K562 (cell line): ENCODE data around the gene VMP1.
"Not testable (repeated sequence)": the region's sequence is repeated elsewhere in the genome, so short reads cannot be mapped to it uniquely, and the experiment has no call there.

Experiments used
- BHLHE40 ChIP-seq: IDR thresholded peaks from 2 replicates; pipeline ENCODE4 v1.6.1; 2011; ENCODE audit warnings: low read length, improper control_type of control experiment
- BRCA1 ChIP-seq, 2 experiments: fragments of 450-650 bp in 1 of 2; sonication (generic) in 1 of 2; formaldehyde crosslinking in 1 of 2; IDR thresholded peaks; 2 replicates each; pipeline versions ENCODE4 v1.5.0 to v1.6.1; 2017 to 2020; ENCODE audit warnings: mild to moderate bottlenecking in 1 of 2, missing genetic modification reagents in 1 of 2
- FOS ChIP-seq: IDR thresholded peaks from 3 replicates; pipeline ENCODE4 v1.6.1; 2011; ENCODE audit not compliant: insufficient read length; ENCODE audit errors: extremely low read depth
- FOXM1 ChIP-seq, 2 experiments: fragments of 450-650 bp in 1 of 2; sonication (generic) in 1 of 2; formaldehyde crosslinking in 1 of 2; IDR thresholded peaks; 2 replicates each; pipeline versions ENCODE4 v1.6.1 to v1.9.0; 2017 to 2022; ENCODE audit warnings: low read depth in 2 of 2, mild to moderate bottlenecking in 2 of 2, missing genetic modification reagents in 1 of 2, moderate library complexity in 1 of 2
- HOXB6 ChIP-seq: fragments of 250-450 bp; sonication (Bioruptor Pico); IDR thresholded peaks from 2 replicates; pipeline ENCODE4 v1.5.1; 2022; ENCODE audit warnings: mild to moderate bottlenecking, borderline replicate concordance
- KDM1A ChIP-seq, 2 experiments: fragments of 450-650 bp; IDR thresholded peaks; 2 replicates each; pipeline ENCODE4 v1.6.1; 2016; ENCODE audit warnings: mild to moderate bottlenecking in 2 of 2
- KDM2B ChIP-seq: fragments of 250-450 bp; sonication (Bioruptor Pico); IDR thresholded peaks from 2 replicates; pipeline ENCODE4 v1.8.0; 2021; ENCODE audit warnings: mild to moderate bottlenecking, moderate library complexity
- MIER1 ChIP-seq: fragments of 450-650 bp; IDR thresholded peaks from 2 replicates; pipeline ENCODE4 v1.6.1; 2016; ENCODE audit warnings: antibody characterized with exemption, mild to moderate bottlenecking, low read depth
- POLR2A ChIP-seq: fragments of 450-650 bp; conservative IDR thresholded peaks from 2 replicates; pipeline ENCODE4 v1.6.1; 2016
- RBM39 ChIP-seq: fragments of 200-400 bp; formaldehyde crosslinking; optimal IDR thresholded peaks from 2 replicates; pipeline ENCODE3; 2018; ENCODE audit warnings: low read depth, low read length
- REST ChIP-seq, 2 experiments: fragments of 450-650 bp; formaldehyde crosslinking in 1 of 2; IDR thresholded peaks; 2 replicates each; pipeline versions ENCODE4 v1.4.0 to v1.6.1; 2014 to 2020; ENCODE audit warnings: mild to moderate bottlenecking in 2 of 2, borderline replicate concordance in 1 of 2, low read depth in 1 of 2
- TCF3 ChIP-seq: sonication (generic); formaldehyde crosslinking; IDR thresholded peaks from 2 replicates; pipeline ENCODE4 v1.4.0; 2020; ENCODE audit warnings: mild to moderate bottlenecking, missing genetic modification reagents
- TF ChIP-seq, protein P1 (sequence below): sonication (generic); formaldehyde crosslinking; IDR thresholded peaks from 2 replicates; pipeline ENCODE4 v1.8.0; 2022; ENCODE audit warnings: missing genetic modification reagents, mild to moderate bottlenecking, borderline replicate concordance

GRCh38 chr17:59780548-59780947, 73.1 kb downstream of the VMP1 start:
- not testable (repeated sequence) for TF ChIP-seq RBM39; FOS; REST (IDR thresholded peaks at IDR 0.05; ENCODE audit: borderline replicate concordance); REST (CRISPR knock-in tag; IDR thresholded peaks at IDR 0.05; ENCODE audit: low read depth); MIER1; BRCA1 (IDR thresholded peaks at IDR 0.05); BRCA1 (CRISPR knock-in tag; IDR thresholded peaks at IDR 0.05); FOXM1 (IDR thresholded peaks at IDR 0.05; ENCODE audit: low read depth); FOXM1 (CRISPR knock-in tag; IDR thresholded peaks at IDR 0.05; ENCODE audit: low read depth); KDM1A (IDR thresholded peaks at IDR 0.05); POLR2A; HOXB6; BHLHE40; KDM2B (CRISPR knock-in tag); TCF3 (CRISPR knock-in tag)
- TF ChIP-seq, protein P1, sequence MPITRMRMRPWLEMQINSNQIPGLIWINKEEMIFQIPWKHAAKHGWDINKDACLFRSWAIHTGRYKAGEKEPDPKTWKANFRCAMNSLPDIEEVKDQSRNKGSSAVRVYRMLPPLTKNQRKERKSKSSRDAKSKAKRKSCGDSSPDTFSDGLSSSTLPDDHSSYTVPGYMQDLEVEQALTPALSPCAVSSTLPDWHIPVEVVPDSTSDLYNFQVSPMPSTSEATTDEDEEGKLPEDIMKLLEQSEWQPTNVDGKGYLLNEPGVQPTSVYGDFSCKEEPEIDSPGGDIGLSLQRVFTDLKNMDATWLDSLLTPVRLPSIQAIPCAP (CRISPR knock-in tag): not testable (repeated sequence)
